DMS 273 (cell line): Measurements from ENCODE around the gene PRDM15.

Experiments used
- DNase-seq: peaks from one replicate; lab custom pipeline; 2025; ENCODE audit not compliant: unreplicated experiment; lab: John Stamatoyannopoulos, UW

PRDM15 gene

GRCh38 chr21:41752231-41752681, 126.9 kb downstream of the PRDM15 start:
- DNase-seq, result no peak

GRCh38 chr21:41751611-41752011, 127.5 kb downstream of the PRDM15 start:
- DNase-seq, result peak; percentile 70

GRCh38 chr21:41750532-41751151, 128.5 kb downstream of the PRDM15 start:
- no peak for DNase-seq

- no peak for DNase-seq
These were observed 129.1 kb downstream of the PRDM15 start for GRCh38 chr21:41750051-41750450.

GRCh38 chr21:41749286-41749685, 129.9 kb downstream of the PRDM15 start:
- no peak for DNase-seq
